ENCODE data around the gene KIRREL2. TPM values are rescaled to one million over a fixed set of nuclear protein-coding genes. Genes with fewer than 3 reads are reported as not detected.

Gene KIRREL2
- total and polyA plus RNA-seq, 4 donors = not detected

DNA sequence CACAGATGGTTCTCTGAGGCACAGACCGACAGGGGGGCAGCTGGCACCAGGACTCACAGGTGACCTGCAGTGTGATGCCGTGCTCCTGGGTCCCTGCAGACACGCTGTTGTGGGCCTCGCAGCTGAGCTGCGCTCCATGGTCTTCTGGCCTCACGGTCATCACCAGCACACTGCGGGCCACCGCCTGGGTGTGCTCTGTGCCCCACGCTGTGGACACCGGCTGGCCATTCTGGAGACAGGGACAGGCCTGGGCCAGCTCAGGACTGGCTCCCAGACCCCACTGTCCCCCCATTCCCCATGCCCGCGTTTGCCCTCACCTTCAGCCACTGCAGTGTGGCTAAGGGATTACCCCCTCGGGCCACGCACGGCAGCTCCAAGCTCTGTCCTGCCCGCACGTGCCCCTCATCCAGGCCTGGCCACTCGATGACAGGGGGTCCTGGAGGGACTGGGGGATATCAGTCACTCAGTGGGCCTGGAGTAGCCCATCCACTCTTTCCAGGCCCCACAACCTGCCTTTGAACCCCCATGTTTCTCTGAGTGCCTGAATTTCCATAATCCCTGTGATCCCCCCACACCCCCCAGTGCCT, 7.7 kb upstream of the KIRREL2 start:
- no peak overlapping the region for H3K27ac ChIP-seq (ENCODE audit: low read depth in 1 of 2, low read length in 2 of 2)
- H3K9ac ChIP-seq (ENCODE audit: low read depth in 1 of 2, low read length in 2 of 2) = no peak overlapping the region
- no peak overlapping the region for H3K4me3 ChIP-seq (ENCODE audit: low read depth in 1 of 3, low read length in 3 of 3)
- TF ChIP-seq HNF4G (IDR thresholded peaks at IDR 0.05) (no peak), EGR1 (IDR thresholded peaks at IDR 0.05; ENCODE audit: low read depth in 2 of 2) (no peak), SP1 (IDR thresholded peaks at IDR 0.05) (no peak), RAD21 (IDR thresholded peaks at IDR 0.05) (no peak)
- H3K27me3 ChIP-seq (ENCODE audit: control insufficient read depth in 4 of 4, insufficient read depth in 4 of 4, low read length in 3 of 4) = peaks cover 0 to 9% (median 8%) of the 10 kb centered on the region in 4 donors
- no peaks in the 10 kb centered on the region for H3K9me3 ChIP-seq (ENCODE audit: control insufficient read depth in 4 of 4, low read length in 3 of 4)
- H3K4me1 ChIP-seq (ENCODE audit: control insufficient read depth in 4 of 4, insufficient read depth in 4 of 4, low read length in 3 of 4) = peaks cover 0 to 6% (median 5%) of the 10 kb centered on the region in 4 donors
- no peak for DNase-seq (ENCODE audit: low spot score)
- WGBS = 90% methylated on average over 18 of the region's 18 CpGs
- H3K36me3 ChIP-seq (ENCODE audit: control insufficient read depth in 4 of 4, insufficient read depth in 3 of 4, low read depth in 1 of 4, low read length in 3 of 4) = no peaks in the 10 kb centered on the region

- no peak for DNase-seq (ENCODE audit: low spot score)
- TF ChIP-seq CTCF (IDR thresholded peaks at IDR 0.05; ENCODE audit: low read depth, low read length, missing input control) (no peak), MAX (IDR thresholded peaks at IDR 0.05) (no peak), ZBTB33 (IDR thresholded peaks at IDR 0.05) (no peak), RXRA (IDR thresholded peaks at IDR 0.05) (no peak), GABPA (IDR thresholded peaks at IDR 0.05 in 1 of 2, conservative IDR thresholded peaks at IDR 0.05 in 1 of 2) (no peak), HNF4G (IDR thresholded peaks at IDR 0.05) (no peak), ATF3 (IDR thresholded peaks at IDR 0.05) (no peak), NR2F2 (IDR thresholded peaks at IDR 0.05) (no peak), RAD21 (IDR thresholded peaks at IDR 0.05) (no peak), FOXA2 (IDR thresholded peaks at IDR 0.05) (no peak), EGR1 (IDR thresholded peaks at IDR 0.05; ENCODE audit: low read depth in 2 of 2) (no peak), YY1 (IDR thresholded peaks at IDR 0.05) (no peak)
- H3K27me3 ChIP-seq (ENCODE audit: control insufficient read depth in 4 of 4, insufficient read depth in 4 of 4, low read length in 3 of 4) = peaks cover 0 to 3% (median 2%) of the 10 kb centered on the region in 4 donors
- no peaks in the 10 kb centered on the region for H3K9me3 ChIP-seq (ENCODE audit: control insufficient read depth in 4 of 4, low read length in 3 of 4)
- no peak overlapping the region for H3K9ac ChIP-seq (ENCODE audit: low read depth in 1 of 2, low read length in 2 of 2)
- H3K4me1 ChIP-seq (ENCODE audit: control insufficient read depth in 4 of 4, insufficient read depth in 4 of 4, low read length in 3 of 4) = peaks cover 0 to 3% (median 2%) of the 10 kb centered on the region in 4 donors
- 43% methylated on average over 32 of the region's 32 CpGs for WGBS
- H3K4me3 ChIP-seq (ENCODE audit: low read depth in 1 of 3, low read length in 3 of 3) = no peak overlapping the region
- no peaks in the 10 kb centered on the region for H3K36me3 ChIP-seq (ENCODE audit: control insufficient read depth in 4 of 4, insufficient read depth in 3 of 4, low read depth in 1 of 4, low read length in 3 of 4)
- H3K27ac ChIP-seq (ENCODE audit: low read depth in 1 of 2, low read length in 2 of 2) = no peak overlapping the region
Measured at GRCh38 chr19:35851213-35852028, 5.3 kb upstream of the KIRREL2 start.

Measured in liver (tissue), 9 donors.